GM19239 (cell line): ENCODE results near the gene ADAMTS8.

Experiments
- DNase-seq: peaks from one replicate; pipeline ENCODE4 v3.0.0; 2011; ENCODE audit warnings: low spot score; ENCODE audit not compliant: insufficient read length
- FAIRE-seq: peaks from 2 replicates; lab custom pipeline; 2011; peaks lifted over from hg19 to GRCh38; lab: Jason Lieb, UNC

Gene ADAMTS8

DNA sequence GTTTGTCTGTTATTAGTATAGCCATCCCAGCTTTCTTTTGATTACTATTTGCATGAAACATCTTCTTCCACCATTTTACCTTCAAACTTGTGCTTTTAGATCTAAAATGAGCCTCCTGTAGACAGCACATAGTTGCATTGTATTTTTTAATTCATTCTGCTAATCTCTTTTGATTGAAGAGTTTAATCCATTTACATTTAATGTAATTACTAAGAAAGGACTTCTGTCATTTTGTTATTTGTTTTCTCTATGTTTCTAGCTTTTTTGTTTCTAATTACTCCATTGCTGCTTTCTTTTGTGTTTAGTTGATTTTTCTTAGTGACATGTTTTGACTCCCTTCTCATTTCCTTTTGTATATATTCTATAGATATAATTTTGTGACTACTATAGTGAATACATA is 70.0 kb downstream of the ADAMTS8 start:
- FAIRE-seq = no peak

More for the DNA sequence above, 70.0 kb downstream of the ADAMTS8 start:
- no peak for DNase-seq
